Measurements from ENCODE around the gene CREM.

Gene CREM

DNA sequence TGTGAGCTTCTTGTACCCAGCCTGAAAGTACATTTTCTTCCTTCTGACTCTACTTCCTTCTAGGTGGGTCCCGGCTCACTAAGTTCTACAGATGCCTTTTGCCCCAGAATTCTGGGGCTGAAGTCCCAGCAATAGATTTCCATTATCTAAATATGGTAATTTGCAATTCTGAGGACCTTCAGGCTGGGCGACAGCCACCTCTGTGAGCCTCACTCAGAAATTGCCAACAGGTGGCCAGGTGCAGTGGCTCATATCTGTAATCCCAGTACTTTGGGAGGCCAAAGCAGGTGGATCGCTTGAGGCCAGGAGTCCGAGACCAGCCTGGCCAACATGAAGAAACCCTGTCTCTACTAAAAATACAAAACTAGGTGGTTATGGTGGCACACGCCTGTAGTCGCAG, 23.7 kb downstream of the CREM start:
- no peak overlapping the region for H2AFZ ChIP-seq (ENCODE audit: low read depth, low read length)
- H3K9me3 ChIP-seq (ENCODE audit: low read length): no peaks in the 10 kb centered on the region
- no peaks in the 10 kb centered on the region for H3K27me3 ChIP-seq (ENCODE audit: insufficient read depth, low read length)
- H3K36me3 ChIP-seq (ENCODE audit: insufficient read depth, low read length): no peaks in the 10 kb centered on the region
- peaks cover 23% of the 10 kb centered on the region for H3K4me1 ChIP-seq (ENCODE audit: insufficient read depth, low read length)
- no peak overlapping the region for H3K4me3 ChIP-seq (ENCODE audit: low read length)

DNA sequence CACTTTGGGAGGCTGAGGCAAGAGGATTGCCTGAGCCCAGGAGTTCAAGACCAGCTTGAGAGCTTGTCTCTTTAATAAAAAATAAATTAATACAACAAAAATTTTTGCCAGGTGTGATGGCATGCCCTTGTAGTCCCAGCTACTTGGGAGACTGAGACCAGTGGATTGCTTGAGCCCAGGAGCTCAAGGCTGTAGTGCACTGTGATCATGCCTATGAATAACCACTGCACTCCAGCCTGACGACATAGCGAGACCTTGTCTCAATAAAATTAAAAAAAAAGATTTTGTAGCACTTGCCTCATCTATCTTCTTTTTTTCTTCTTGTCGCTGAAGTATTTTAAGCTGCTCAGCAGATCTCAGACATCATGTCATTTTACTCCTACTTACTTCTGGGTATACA, 26.3 kb downstream of the CREM start:
- no peaks in the 10 kb centered on the region for H3K27me3 ChIP-seq (ENCODE audit: insufficient read depth, low read length)
- H2AFZ ChIP-seq (ENCODE audit: low read depth, low read length): no peak overlapping the region
- no peaks in the 10 kb centered on the region for H3K9me3 ChIP-seq (ENCODE audit: low read length)
- H3K4me3 ChIP-seq (ENCODE audit: low read length): no peak overlapping the region
- peaks cover 21% of the 10 kb centered on the region for H3K4me1 ChIP-seq (ENCODE audit: insufficient read depth, low read length)
- no peaks in the 10 kb centered on the region for H3K36me3 ChIP-seq (ENCODE audit: insufficient read depth, low read length)

DNA sequence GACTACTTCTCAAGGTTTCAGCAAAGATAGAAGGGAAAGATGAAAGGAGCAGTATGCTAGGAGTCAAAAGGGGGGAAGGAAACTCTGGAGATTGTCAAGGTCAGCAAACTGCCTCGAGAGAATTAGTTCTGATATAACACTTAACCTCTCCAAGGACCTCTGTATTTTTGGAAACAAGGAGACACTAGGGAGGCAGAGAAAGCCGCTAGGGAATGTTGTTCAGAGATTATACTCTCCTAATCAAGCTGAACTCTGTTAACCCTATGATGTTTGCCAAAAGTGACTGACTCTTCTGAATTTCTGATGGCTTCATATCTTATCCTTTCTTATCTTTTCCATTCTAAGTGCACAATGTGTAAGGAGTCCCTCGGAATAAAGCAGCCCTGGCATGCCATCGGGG, 27.1 kb downstream of the CREM start:
- no peaks in the 10 kb centered on the region for H3K36me3 ChIP-seq (ENCODE audit: insufficient read depth, low read length)
- H3K9me3 ChIP-seq (ENCODE audit: low read length): no peaks in the 10 kb centered on the region
- H3K4me1 ChIP-seq (ENCODE audit: insufficient read depth, low read length): peaks cover 21% of the 10 kb centered on the region
- no peak overlapping the region for H3K4me3 ChIP-seq (ENCODE audit: low read length)
- H2AFZ ChIP-seq (ENCODE audit: low read depth, low read length): no peak overlapping the region
- H3K27me3 ChIP-seq (ENCODE audit: insufficient read depth, low read length): no peaks in the 10 kb centered on the region

DNA sequence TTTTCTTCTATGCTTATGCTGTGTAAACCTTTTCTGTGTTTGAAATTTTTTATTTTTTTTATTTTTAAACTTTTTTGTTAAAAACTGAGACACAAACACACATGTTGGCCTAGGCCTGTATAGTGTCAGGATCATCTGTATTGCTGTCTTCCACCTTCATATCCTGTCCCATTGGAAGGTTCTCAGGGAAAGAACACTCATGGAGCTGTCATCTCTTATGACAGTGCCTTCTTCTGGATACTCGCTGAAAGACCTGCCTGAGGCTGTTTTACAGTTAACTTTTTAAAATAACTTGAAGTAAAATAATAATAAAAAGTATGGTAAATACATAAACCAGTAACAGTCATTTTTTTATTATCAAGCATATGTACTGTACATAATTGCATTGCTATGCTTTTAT, 34.1 kb downstream of the CREM start:
- Histone ChIP-seq H3K27me3 (ENCODE audit: insufficient read depth, low read length) (no peaks in the 10 kb centered on the region), H2AFZ (ENCODE audit: low read depth, low read length) (no peak overlapping the region), H3K4me1 (ENCODE audit: insufficient read depth, low read length) (no peaks in the 10 kb centered on the region), H3K9me3 (ENCODE audit: low read length) (no peaks in the 10 kb centered on the region), H3K4me3 (ENCODE audit: low read length) (no peak overlapping the region), H3K36me3 (ENCODE audit: insufficient read depth, low read length) (no peaks in the 10 kb centered on the region)

DNA sequence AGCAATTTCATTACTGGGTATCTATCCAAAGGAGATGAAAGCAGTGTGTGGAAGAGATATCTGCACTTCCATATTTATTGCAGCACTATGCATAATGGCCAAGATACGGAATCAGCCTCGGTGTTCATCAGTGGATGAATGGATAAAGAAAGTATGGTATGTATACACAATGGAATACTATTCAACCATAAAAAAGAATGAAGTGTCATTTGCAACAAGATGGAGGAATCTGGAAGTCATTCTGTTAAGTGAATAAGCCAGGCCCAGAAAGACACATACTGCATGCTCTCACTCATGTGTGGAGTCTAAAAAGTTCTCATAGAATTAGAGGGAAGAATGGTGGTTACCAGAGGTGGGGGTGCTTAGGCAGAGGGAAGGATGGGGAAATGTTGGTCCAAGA, 35.3 kb downstream of the CREM start:
- H2AFZ ChIP-seq (ENCODE audit: low read depth, low read length): no peak overlapping the region
- H3K27me3 ChIP-seq (ENCODE audit: insufficient read depth, low read length): no peaks in the 10 kb centered on the region
- no peak overlapping the region for H3K4me3 ChIP-seq (ENCODE audit: low read length)
- no peaks in the 10 kb centered on the region for H3K36me3 ChIP-seq (ENCODE audit: insufficient read depth, low read length)
- no peaks in the 10 kb centered on the region for H3K4me1 ChIP-seq (ENCODE audit: insufficient read depth, low read length)
- no peaks in the 10 kb centered on the region for H3K9me3 ChIP-seq (ENCODE audit: low read length)

DNA sequence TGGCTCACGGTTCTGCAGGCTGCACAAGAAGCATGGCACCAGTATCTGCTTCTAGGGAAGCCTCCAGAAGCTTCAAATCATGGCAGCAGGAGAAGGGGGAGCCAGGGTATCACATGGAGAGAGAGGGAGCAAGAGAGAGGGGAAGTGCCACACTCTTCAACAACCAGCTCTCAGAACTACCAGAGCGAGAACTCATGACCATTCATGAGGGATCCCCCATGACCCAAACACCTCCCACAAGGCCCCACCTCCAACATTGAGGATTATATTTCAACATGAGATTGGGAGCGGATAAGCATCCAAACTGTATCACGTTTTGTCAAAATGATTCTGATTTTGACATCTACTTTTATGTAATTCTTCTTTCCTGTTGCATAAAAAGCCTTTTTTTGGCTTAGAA, 38.5 kb downstream of the CREM start:
- Histone ChIP-seq H2AFZ (ENCODE audit: low read depth, low read length) (no peak overlapping the region), H3K27me3 (ENCODE audit: insufficient read depth, low read length) (no peaks in the 10 kb centered on the region), H3K4me3 (ENCODE audit: low read length) (no peak overlapping the region), H3K36me3 (ENCODE audit: insufficient read depth, low read length) (no peaks in the 10 kb centered on the region), H3K4me1 (ENCODE audit: insufficient read depth, low read length) (no peaks in the 10 kb centered on the region), H3K9me3 (ENCODE audit: low read length) (no peaks in the 10 kb centered on the region)

DNA sequence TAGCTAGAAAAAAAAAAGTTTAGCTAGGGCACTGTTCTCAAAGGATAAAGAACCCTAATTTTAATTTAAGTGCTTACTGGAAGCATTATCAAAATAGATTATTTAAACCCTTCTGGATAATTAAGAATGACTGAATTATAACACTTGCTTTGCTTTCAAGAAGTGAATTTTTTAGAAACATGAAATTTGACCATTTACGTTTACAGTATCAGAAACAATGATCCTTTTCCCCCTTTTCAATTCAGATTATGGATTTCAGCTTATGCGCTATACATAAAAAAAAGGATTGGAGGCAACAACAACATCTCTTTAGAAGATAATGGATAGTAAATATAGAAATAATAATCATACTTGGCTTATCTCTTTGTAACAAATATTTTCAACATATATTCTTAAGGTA, 39.2 kb downstream of the CREM start:
- H3K36me3 ChIP-seq (ENCODE audit: insufficient read depth, low read length): no peaks in the 10 kb centered on the region
- no peak overlapping the region for H3K4me3 ChIP-seq (ENCODE audit: low read length)
- H3K9me3 ChIP-seq (ENCODE audit: low read length): no peaks in the 10 kb centered on the region
- no peaks in the 10 kb centered on the region for H3K4me1 ChIP-seq (ENCODE audit: insufficient read depth, low read length)
- no peak overlapping the region for H2AFZ ChIP-seq (ENCODE audit: low read depth, low read length)
- H3K27me3 ChIP-seq (ENCODE audit: insufficient read depth, low read length): no peaks in the 10 kb centered on the region

DNA sequence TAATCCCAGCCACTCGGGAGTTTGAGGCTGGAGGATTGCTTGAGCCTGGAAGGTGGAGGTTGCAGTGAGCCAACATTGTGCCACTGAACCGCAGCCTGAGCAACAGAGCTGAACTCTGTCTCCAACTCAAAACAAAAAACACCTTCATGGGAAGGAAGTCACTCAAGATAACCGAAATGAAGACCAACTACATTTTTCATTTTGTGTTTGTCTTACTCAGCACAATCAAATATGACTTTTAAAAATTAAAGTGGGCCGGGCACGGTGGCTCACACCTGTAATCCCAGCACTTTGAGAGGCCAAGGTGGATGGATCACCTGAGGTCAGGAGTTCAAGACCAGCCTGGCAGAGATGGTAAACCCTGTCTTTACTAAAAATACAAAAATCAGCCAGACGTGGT, 40.0 kb downstream of the CREM start:
- H3K36me3 ChIP-seq (ENCODE audit: insufficient read depth, low read length): no peaks in the 10 kb centered on the region
- H3K4me3 ChIP-seq (ENCODE audit: low read length): no peak overlapping the region
- no peaks in the 10 kb centered on the region for H3K27me3 ChIP-seq (ENCODE audit: insufficient read depth, low read length)
- H2AFZ ChIP-seq (ENCODE audit: low read depth, low read length): no peak overlapping the region
- no peaks in the 10 kb centered on the region for H3K4me1 ChIP-seq (ENCODE audit: insufficient read depth, low read length)
- no peaks in the 10 kb centered on the region for H3K9me3 ChIP-seq (ENCODE audit: low read length)

DNA sequence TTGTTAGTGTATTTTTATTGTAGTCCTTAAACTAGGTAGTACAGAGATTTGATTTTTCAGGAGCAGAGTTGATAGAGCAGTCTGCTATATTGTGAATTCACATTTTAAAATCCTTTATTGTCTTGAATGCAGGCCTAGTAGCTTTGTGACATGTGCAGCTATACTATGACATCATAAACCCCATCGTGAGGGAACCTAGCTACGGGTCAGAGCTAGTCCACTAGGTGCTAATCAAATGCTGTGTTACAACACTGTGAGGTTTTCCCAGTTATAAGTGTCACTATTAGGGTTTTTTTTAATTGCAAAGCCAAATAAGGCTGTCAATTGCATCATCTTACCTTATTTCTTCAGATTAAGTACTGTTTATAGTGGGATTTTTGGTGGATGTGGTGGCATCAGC, 40.7 kb downstream of the CREM start:
- Histone ChIP-seq H3K27me3 (ENCODE audit: insufficient read depth, low read length) (no peaks in the 10 kb centered on the region), H3K36me3 (ENCODE audit: insufficient read depth, low read length) (no peaks in the 10 kb centered on the region), H3K4me1 (ENCODE audit: insufficient read depth, low read length) (no peaks in the 10 kb centered on the region), H3K9me3 (ENCODE audit: low read length) (no peaks in the 10 kb centered on the region), H3K4me3 (ENCODE audit: low read length) (no peak overlapping the region), H2AFZ (ENCODE audit: low read depth, low read length) (no peak overlapping the region)

DNA sequence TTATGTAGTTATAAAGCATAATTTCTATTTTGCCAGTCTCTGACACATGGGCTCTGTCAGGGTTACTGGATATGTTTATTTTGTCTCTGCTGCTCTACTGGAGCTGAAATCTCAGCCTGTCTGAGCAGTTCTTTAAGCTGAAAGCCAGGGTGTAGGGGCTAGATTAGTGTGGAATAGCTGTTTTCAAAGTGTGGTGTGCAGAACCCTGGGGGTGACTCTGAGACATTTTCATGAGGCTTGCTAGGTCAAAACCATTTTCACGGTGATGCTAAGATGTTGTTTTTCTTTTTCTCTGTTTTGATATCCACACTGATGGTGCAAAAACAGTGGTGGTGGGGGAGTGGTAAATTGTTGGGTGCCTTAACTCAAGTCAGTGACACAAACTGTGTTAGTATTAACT, 45.5 kb downstream of the CREM start:
- Histone ChIP-seq H3K27me3 (ENCODE audit: insufficient read depth, low read length) (no peaks in the 10 kb centered on the region), H3K36me3 (ENCODE audit: insufficient read depth, low read length) (no peaks in the 10 kb centered on the region), H3K4me1 (ENCODE audit: insufficient read depth, low read length) (peaks cover 3% of the 10 kb centered on the region), H3K4me3 (ENCODE audit: low read length) (no peak overlapping the region), H3K9me3 (ENCODE audit: low read length) (no peaks in the 10 kb centered on the region), H2AFZ (ENCODE audit: low read depth, low read length) (no peak overlapping the region)

DNA sequence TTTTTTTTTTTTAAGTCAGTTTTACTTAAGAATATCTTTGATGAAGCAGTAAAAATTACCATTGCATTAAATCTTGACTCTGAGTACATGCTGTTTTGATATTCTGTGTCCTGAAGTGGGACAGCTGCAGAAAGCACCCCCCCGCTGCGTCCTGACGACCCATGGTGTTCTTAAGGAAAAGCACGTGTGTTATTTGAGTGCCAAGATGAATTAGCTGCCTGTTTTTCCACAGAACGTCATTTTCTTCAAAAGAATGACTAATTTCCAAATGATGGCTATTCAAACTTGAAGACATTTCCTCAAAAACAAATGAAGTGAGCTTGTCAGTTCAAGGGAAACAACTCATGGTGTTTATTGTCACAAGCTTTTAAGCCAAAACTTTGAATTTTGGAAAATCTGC, 45.9 kb downstream of the CREM start:
- Histone ChIP-seq H2AFZ (ENCODE audit: low read depth, low read length) (no peak overlapping the region), H3K4me1 (ENCODE audit: insufficient read depth, low read length) (peaks cover 3% of the 10 kb centered on the region), H3K9me3 (ENCODE audit: low read length) (no peaks in the 10 kb centered on the region), H3K27me3 (ENCODE audit: insufficient read depth, low read length) (no peaks in the 10 kb centered on the region), H3K36me3 (ENCODE audit: insufficient read depth, low read length) (no peaks in the 10 kb centered on the region), H3K4me3 (ENCODE audit: low read length) (no peak overlapping the region)

DNA sequence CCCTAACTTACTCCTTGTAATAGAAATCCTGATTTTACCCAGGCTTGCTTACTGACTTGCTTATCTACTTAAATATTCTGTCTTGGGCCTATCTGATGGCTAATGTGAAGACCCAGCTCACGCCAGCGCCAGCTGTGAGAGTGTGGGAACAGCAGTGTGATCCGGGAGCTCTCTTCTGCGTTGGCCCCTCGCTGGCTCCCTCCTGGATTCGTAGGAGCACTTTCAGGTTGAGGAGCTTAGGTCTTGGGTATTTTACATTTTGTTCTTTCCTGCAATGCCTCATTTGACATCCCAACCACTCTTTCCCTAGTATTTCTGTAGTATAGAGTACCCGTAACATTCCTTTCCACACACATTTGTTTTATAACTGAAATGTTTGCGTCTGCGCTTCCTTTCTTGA, 51.7 kb downstream of the CREM start:
- Histone ChIP-seq H3K36me3 (ENCODE audit: insufficient read depth, low read length) (no peaks in the 10 kb centered on the region), H3K9me3 (ENCODE audit: low read length) (no peaks in the 10 kb centered on the region), H3K4me3 (ENCODE audit: low read length) (no peak overlapping the region), H3K27me3 (ENCODE audit: insufficient read depth, low read length) (no peaks in the 10 kb centered on the region), H2AFZ (ENCODE audit: low read depth, low read length) (no peak overlapping the region), H3K4me1 (ENCODE audit: insufficient read depth, low read length) (no peaks in the 10 kb centered on the region)

DNA sequence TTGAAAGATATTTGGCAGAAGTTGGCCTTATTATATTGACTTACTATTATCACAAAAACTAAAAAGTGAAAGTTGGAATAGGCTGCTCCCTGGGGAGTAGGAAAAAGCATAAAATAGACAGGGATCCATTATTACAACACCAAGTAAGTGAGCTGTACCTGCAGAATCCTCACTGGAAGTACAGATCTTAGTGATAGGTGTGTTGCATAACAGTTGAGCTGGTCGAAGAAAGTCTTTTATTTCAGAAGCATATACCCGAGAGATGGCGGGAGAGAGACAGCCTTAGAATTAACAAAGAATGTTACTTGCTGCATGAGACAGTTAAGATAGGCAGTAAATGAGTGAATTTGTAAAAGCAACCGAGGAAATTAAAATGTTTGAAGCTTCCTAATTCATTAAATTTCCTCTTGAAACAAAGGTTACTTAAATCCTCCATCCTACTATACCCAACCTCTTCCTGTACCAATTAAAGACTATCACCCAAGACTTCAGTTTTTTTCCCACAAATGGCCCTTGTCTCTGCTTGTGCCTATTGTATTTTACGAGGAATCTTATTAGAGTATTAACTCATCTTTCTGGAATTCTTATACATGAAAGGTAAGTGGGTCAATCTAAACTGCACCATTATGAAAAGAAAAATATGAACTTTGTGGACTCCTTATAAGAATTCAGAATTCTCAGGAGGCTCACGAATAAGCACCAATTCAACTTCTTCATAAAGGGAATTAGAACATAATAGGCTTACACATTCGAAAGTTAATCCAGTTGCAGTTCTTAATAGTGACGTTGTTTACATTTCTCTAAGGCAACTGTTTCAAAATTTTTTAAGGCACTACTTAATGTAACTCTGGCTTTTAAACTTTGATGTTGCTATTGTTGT, 56.2 kb downstream of the CREM start:
- Histone ChIP-seq H3K4me3 (ENCODE audit: low read length) (no peak overlapping the region), H3K9me3 (ENCODE audit: low read length) (no peaks in the 10 kb centered on the region), H3K36me3 (ENCODE audit: insufficient read depth, low read length) (no peaks in the 10 kb centered on the region), H2AFZ (ENCODE audit: low read depth, low read length) (no peak overlapping the region), H3K4me1 (ENCODE audit: insufficient read depth, low read length) (no peaks in the 10 kb centered on the region), H3K27me3 (ENCODE audit: insufficient read depth, low read length) (no peaks in the 10 kb centered on the region)
